HG02943 (cell line): ENCODE measurements around the gene C2.
"Not testable (repeated sequence)": the region's sequence is repeated elsewhere in the genome, so short reads cannot be mapped to it uniquely, and the experiment has no call there.

Experiments used
- ATAC-seq: cut with Tn5 transposase; IDR thresholded peaks from one replicate; pipeline ENCODE4 v1.9.1; 2021; ENCODE audit warnings: mild to moderate bottlenecking, low read depth, moderate library complexity; ENCODE audit not compliant: unreplicated experiment

The C2 gene

GRCh38 chr6:31972709-31973350, 45.3 kb downstream of the C2 start:
- ATAC-seq = no peak

DNA sequence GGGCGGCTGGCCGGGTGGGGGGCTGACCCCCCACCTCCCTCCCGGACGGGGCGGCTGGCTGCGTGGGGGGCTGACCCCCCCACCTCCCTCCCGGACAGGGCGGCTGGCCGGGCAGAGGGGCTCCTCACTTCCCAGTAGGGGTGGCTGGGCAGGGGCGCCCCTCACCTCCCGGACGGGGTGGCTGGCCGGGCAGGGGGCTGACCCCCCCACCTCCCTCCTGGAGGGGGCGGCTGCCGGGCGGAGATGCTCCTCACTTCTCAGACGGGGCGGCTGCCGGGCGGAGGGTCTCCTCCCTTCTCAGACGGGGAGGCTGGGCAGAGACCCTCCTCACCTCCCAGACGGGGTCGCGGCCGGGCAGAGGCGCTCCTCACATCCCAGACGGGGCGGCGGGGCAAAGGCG, 48.5 kb downstream of the C2 start:
- ATAC-seq = not testable (repeated sequence)

GRCh38 chr6:31977816-31978431, 50.4 kb downstream of the C2 start:
- no peak for ATAC-seq

GRCh38 chr6:31978831-31979230, 51.3 kb downstream of the C2 start:
- no peak for ATAC-seq

- ATAC-seq = no peak
These were observed 51.9 kb downstream of the C2 start for GRCh38 chr6:31979238-31979898.

DNA sequence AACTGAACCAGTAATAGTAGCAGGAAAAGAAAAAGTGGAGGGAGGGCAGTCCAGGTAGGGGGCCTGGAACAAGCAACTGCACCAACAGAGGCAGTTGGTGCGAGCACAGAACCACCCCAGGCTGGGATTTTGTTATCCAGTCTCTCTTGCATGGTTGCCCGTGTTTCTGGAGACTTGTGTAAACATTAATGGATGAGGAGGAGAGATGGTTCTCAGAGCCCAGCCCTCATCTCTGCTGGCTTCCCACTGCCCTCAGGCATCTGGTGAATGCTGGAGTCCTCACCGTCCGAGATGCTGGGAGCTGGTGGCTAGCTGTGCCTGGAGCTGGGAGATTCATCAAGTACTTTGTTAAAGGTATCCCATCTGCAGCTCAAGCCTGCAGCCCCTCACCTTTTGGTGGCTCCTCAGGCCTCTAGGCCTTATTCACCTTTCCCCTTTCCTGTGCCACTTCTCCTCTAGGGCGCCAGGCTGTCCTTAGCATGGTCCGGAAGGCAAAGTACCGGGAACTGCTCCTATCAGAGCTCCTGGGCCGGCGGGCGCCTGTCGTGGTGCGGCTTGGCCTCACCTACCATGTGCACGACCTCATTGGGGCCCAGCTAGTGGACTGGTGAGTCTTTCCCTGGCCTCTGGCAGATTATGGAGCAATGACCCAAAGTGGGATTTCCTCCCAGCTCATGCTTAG, 52.8 kb downstream of the C2 start:
- ATAC-seq = not testable (repeated sequence)

DNA sequence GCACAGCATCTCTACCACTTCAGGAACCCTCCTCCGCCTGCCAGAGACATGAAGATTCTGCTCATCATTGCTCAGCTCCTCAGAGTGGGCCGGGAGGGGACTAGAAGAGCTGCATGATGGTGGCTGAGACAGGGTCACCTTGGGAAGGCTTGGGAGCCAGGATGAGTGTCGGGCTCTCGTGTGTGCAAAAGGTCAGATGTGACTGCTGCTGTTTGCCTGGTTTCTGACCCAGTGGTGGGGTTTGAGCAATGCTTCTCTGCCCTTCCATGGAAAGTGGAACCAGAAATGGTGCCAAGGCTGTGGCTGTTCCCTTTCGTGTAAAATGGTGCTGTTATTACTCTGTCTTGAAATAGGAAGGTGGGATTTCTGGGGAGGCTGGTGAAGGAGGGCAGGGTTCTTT, 53.5 kb downstream of the C2 start:
- ATAC-seq = not testable (repeated sequence)

GRCh38 chr6:31981744-31982143, 54.2 kb downstream of the C2 start, which contains the start of gene C4A:
TSS of gene C4A (plus strand) at chr6:31982057. CDS start at chr6:31982108, 51 bp downstream.
- ATAC-seq = not testable (repeated sequence)

DNA sequence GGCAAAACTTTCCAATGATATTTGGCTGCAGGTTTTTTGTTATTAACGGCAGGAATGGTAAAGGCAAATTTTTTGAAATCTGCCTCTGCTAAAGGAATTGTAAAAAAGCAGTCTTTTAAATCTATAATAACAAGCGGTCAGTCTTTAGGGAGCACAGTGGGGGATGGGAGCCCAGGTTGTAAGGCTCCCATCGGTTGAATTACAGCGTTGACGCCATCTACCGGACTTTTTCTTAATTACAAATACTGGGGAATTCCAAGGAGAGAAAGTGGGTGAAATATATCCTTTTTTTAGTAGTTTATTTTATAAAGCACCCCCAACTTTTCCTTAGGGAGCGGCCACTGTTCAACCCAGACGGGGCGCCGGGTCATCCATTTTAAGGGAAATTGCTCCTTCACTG, 61.8 kb downstream of the C2 start:
- not testable (repeated sequence) for ATAC-seq

DNA sequence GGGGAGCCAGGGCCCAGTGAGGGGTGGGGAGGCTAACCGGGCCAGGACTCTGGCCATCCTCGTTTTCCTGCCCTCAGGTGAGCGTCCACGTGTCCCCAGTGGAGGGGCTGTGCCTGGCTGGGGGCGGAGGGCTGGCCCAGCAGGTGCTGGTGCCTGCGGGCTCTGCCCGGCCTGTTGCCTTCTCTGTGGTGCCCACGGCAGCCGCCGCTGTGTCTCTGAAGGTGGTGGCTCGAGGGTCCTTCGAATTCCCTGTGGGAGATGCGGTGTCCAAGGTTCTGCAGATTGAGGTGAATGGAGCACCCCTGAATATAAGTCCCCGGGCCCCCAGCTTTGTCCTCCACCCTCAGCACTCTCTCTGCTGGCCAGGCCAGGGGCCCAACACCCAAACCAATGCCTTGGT, 66.9 kb downstream of the C2 start:
- not testable (repeated sequence) for ATAC-seq
